Right lobe of liver (tissue), 6 donors: ENCODE measurements around the gene SMAD7. TPM values are rescaled to one million over a fixed set of nuclear protein-coding genes. Genes with fewer than 3 reads are reported as not detected.

Experiments
- ATAC-seq, 4 donors: fragments of 200-7000 bp; cut with Tn5 transposase; one replicate each; pipeline ENCODE4 v1.9.1; 2020; ENCODE audit warnings: mild to moderate bottlenecking in 4 of 4, moderate library complexity in 4 of 4
- DNase-seq, 3 donors: peaks; one replicate each; pipeline ENCODE4 v3.0.0-alpha.2; 2020
- H3K27ac ChIP-seq, 3 donors: fragments of 200-600 bp; one replicate each; pipeline ENCODE4 v1.8.0; 2022
- H3K27me3 ChIP-seq, 2 donors: fragments of 200-600 bp; one replicate each; pipeline ENCODE4 v1.8.0; 2022
- H3K36me3 ChIP-seq, 4 donors: fragments of 200-600 bp; sonication (generic) in 1 of 4; one replicate each; pipeline versions ENCODE4 v1.5.1 to v1.8.0; 2017 to 2022; ENCODE audit warnings: control low read depth in 1 of 4
- H3K4me1 ChIP-seq, 4 donors: fragments of 200-600 bp; sonication (generic) in 1 of 4; one replicate each; pipeline versions ENCODE4 v1.5.1 to v1.8.0; 2017 to 2022; ENCODE audit warnings: control low read depth in 1 of 4
- H3K4me3 ChIP-seq, 3 donors: fragments of 200-600 bp; one replicate each; pipeline ENCODE4 v1.8.0; 2022
- H3K9me3 ChIP-seq, 4 donors: fragments of 200-600 bp; sonication (generic) in 1 of 4; one replicate each; pipeline versions ENCODE4 v1.5.1 to v1.8.0; 2017 to 2022; ENCODE audit warnings: control low read depth in 1 of 4
- POLR2A ChIP-seq: fragments of 450-650 bp; IDR thresholded peaks from one replicate; pipeline ENCODE4 v1.6.1; 2017; ENCODE audit warnings: antibody characterized with exemption, mild to moderate bottlenecking
- WGBS: methylation state at CpG from one replicate; pipeline ENCODE4 v1.1.6; 2018; ENCODE audit warnings: low coverage, low lambda C conversion rate; ENCODE audit not compliant: insufficient coverage; ENCODE audit errors: missing lambda C conversion rate; 5-methylcytosine and 5-hydroxymethylcytosine counted together
- intact Hi-C, 2 donors: fragments of 100-400 bp; cut with DNase I; formaldehyde crosslinking; loops; one replicate each; pipeline versions ENCODE4 v1.11.2 to v1.14.1; 2022
- total RNA-seq, 6 experiments: library from RNA; depleted of rRNA in 2 of 6; stranded (reverse); fragments of >200 nt in 2 of 6; fragmentation: NEBNext Ultra II Directional in 3 of 6; extraction: Animal tissue kit (Norgen Biotek cat#: 25700) in 3 of 6; gene quantifications; one replicate each; pipeline versions ENCODE4 v1.1.0 to v1.2.4, GENCODE V29; 2016 to 2023
- TF ChIP-seq, protein P1 (sequence below), 4 donors: fragments of 200-600 bp in 3 of 4; fragments of 450-650 bp in 1 of 4; IDR thresholded peaks; one replicate each; pipeline versions ENCODE4 v1.5.1 to v1.8.0; 2016 to 2022; ENCODE audit warnings: antibody characterized with exemption in 4 of 4, mild to moderate bottlenecking in 2 of 4
- donor health status: DM: no; HTN: yes; CAD: no.
- donor health status: DM: no; HTN: no; CAD: no.
- donor health status: DM: no; HTN: no; CAD: no.
- donor health status: DM: no; HTN: yes; CAD: no.
- donor health status: DM: no; HTN: yes; CAD: no.

The SMAD7 gene
- total RNA-seq, 6 experiments from 2014 or later: 8.2 to 13.5 (median 11.0) TPM

DNA sequence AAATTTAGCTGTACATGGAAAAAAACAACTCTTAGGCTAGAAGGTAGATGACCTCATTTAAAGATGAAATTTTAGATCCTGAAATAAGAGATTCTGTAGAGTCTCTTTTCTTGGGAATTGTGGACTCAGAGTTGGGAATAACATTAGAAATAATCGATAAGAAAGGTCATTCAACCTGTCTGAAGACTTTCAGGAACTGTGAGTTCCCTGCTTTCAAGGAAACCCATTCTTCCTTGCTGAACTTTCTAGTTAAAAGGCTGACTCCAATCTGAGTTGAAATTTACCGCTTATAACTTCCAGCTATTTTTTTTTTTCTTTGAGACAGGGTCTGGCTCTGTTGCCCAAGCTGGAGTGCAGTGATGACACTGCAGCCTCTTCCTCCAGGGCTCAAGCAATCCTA lies 16.8 kb upstream of the SMAD7 start:
- H3K4me3 ChIP-seq: no peak overlapping the region
- H3K27ac ChIP-seq: no peak overlapping the region
- no peak for TF ChIP-seq POLR2A
- TF ChIP-seq, protein P1, sequence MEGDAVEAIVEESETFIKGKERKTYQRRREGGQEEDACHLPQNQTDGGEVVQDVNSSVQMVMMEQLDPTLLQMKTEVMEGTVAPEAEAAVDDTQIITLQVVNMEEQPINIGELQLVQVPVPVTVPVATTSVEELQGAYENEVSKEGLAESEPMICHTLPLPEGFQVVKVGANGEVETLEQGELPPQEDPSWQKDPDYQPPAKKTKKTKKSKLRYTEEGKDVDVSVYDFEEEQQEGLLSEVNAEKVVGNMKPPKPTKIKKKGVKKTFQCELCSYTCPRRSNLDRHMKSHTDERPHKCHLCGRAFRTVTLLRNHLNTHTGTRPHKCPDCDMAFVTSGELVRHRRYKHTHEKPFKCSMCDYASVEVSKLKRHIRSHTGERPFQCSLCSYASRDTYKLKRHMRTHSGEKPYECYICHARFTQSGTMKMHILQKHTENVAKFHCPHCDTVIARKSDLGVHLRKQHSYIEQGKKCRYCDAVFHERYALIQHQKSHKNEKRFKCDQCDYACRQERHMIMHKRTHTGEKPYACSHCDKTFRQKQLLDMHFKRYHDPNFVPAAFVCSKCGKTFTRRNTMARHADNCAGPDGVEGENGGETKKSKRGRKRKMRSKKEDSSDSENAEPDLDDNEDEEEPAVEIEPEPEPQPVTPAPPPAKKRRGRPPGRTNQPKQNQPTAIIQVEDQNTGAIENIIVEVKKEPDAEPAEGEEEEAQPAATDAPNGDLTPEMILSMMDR (IDR thresholded peaks at IDR 0.05): no peak
- no peak for ATAC-seq
- no peaks in the 10 kb centered on the region for H3K36me3 ChIP-seq
- no peaks in the 10 kb centered on the region for H3K27me3 ChIP-seq
- DNase-seq: no peak
- WGBS: 71% methylated on average over 2 of the region's 2 CpGs
- intact Hi-C loops: loop anchor here in 1 of 2 donors (10.0 kb wide), 1 partner anchor 173 kb away; no protein-coding TSS in a partner anchor
- no peaks in the 10 kb centered on the region for H3K4me1 ChIP-seq
- no peaks in the 10 kb centered on the region for H3K9me3 ChIP-seq

DNA sequence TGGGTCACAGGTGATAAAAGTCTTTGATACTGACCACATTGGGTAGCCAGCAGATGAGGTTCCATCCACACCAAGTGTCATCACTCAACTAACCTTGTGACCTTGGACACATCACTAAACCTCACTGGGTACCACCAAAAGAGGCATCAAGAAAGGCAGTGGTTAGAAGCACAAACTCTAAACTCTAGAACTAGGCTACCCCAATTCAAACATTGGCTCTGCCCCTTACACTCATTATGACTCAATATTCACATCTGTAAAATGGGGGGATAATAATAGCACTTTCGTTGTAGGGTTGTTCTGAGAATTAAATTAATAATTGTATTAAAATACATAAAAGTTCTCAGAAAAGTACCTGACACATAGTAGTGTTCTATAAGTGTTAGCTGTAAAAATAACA lies 15.8 kb upstream of the SMAD7 start:
- Histone ChIP-seq H3K36me3 (no peaks in the 10 kb centered on the region), H3K9me3 (no peaks in the 10 kb centered on the region), H3K4me3 (no peak overlapping the region), H3K27ac (no peak overlapping the region), H3K4me1 (no peaks in the 10 kb centered on the region), H3K27me3 (no peaks in the 10 kb centered on the region)
- no peak for TF ChIP-seq POLR2A
- TF ChIP-seq, protein P1 (IDR thresholded peaks at IDR 0.05): no peak
- no peak for DNase-seq
- WGBS: 91% methylated on average over 1 of the region's 1 CpG
- intact Hi-C loops: loop anchor here in 1 of 2 donors (10.0 kb wide), 1 partner anchor 172 kb away; no protein-coding TSS in a partner anchor
- no peak for ATAC-seq

GRCh38 chr18:48963586-48964470 lies 13.1 kb upstream of the SMAD7 start:
- H3K4me1 ChIP-seq: no peaks in the 10 kb centered on the region
- H3K27me3 ChIP-seq: no peaks in the 10 kb centered on the region
- DNase-seq: no peak
- TF ChIP-seq POLR2A: no peak
- TF ChIP-seq, protein P1 (IDR thresholded peaks at IDR 0.05): no peak
- no peaks in the 10 kb centered on the region for H3K36me3 ChIP-seq
- WGBS: 72% methylated on average over 6 of the region's 10 CpGs
- H3K27ac ChIP-seq: no peak overlapping the region
- intact Hi-C loops: loop anchor here in 1 of 2 donors (10.0 kb wide), 1 partner anchor 169 kb away; no protein-coding TSS in a partner anchor
- peak in 1 of 4 donors; percentile 9 for ATAC-seq
- no peak overlapping the region for H3K4me3 ChIP-seq
- no peaks in the 10 kb centered on the region for H3K9me3 ChIP-seq

DNA sequence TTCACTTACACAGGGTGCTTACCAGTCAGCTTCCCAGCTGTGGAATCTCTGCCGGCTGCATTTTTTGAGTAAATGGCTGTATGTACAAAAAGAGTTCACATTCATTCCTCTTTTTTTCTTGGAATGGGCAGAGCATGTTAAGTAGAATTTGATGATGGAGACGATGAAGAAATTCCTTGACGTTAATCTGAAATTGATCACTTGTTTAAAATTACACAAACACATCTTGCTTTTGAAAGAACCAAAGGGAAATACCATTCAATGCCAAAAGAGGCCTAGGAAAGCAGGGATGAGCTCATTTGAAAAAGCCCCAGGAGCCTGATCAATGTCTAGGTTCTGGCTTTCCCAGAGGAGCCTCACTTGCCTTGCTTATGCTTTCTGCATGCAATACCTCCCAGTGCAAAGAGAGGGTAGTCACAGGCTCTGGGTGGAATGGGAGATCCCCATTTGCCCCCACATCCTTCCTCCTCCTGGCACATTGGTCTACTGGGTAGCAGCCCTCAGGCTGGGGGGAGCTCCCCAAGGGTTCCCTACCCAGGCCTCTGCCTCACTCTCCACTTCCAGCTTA lies 12.3 kb upstream of the SMAD7 start:
- ATAC-seq (no peak), DNase-seq (no peak)
- Histone ChIP-seq H3K9me3 (no peaks in the 10 kb centered on the region), H3K4me3 (no peak overlapping the region), H3K36me3 (no peaks in the 10 kb centered on the region), H3K27me3 (no peaks in the 10 kb centered on the region), H3K4me1 (no peaks in the 10 kb centered on the region), H3K27ac (no peak overlapping the region)
- WGBS: 85% methylated on average over 3 of the region's 3 CpGs
- TF ChIP-seq, protein P1 (IDR thresholded peaks at IDR 0.05): no peak
- intact Hi-C loops: loop anchor here in 1 of 2 donors (10.0 kb wide), 1 partner anchor 168 kb away; no protein-coding TSS in a partner anchor
